ENCODE measurements around the gene INKA2.

INKA2 gene

GRCh38 chr1:111725192-111725591, 14.0 kb downstream of the INKA2 start:
- no peak for FAIRE-seq
- no peak for TF ChIP-seq POU2F2 (IDR thresholded peaks at IDR 0.05; ENCODE audit: low read depth, low read length)
- no peak for TF ChIP-seq POLR2A (IDR thresholded peaks at IDR 0.05; ENCODE audit: low read depth, low read length)
- TF ChIP-seq SPI1 (IDR thresholded peaks at IDR 0.05; ENCODE audit: low read depth, low read length) = no peak
- no peak for TF ChIP-seq TAF1 (IDR thresholded peaks at IDR 0.05; ENCODE audit: low read depth, low read length)
- no peak for TF ChIP-seq PAX5 (IDR thresholded peaks at IDR 0.05; ENCODE audit: insufficient read depth, low read length, severe bottlenecking)
- no peak for TF ChIP-seq POLR2AphosphoS5 (IDR thresholded peaks at IDR 0.05; ENCODE audit: low read depth, low read length)
- DNase-seq (ENCODE audit: insufficient read length, low spot score) = no peak

GRCh38 chr1:111723871-111724270, 15.3 kb downstream of the INKA2 start:
- no peak for DNase-seq (ENCODE audit: insufficient read length, low spot score)
- TF ChIP-seq POU2F2 (IDR thresholded peaks at IDR 0.05; ENCODE audit: low read depth, low read length) (no peak), SPI1 (IDR thresholded peaks at IDR 0.05; ENCODE audit: low read depth, low read length) (no peak), POLR2A (IDR thresholded peaks at IDR 0.05; ENCODE audit: low read depth, low read length) (no peak), TAF1 (IDR thresholded peaks at IDR 0.05; ENCODE audit: low read depth, low read length) (no peak), PAX5 (IDR thresholded peaks at IDR 0.05; ENCODE audit: insufficient read depth, low read length, severe bottlenecking) (no peak), POLR2AphosphoS5 (IDR thresholded peaks at IDR 0.05; ENCODE audit: low read depth, low read length) (no peak)
- no peak for FAIRE-seq

- DNase-seq (ENCODE audit: insufficient read length, low spot score) (no peak), FAIRE-seq (no peak)
- TF ChIP-seq POLR2A (IDR thresholded peaks at IDR 0.05; ENCODE audit: low read depth, low read length) = no peak
- TF ChIP-seq PAX5 (IDR thresholded peaks at IDR 0.05; ENCODE audit: insufficient read depth, low read length, severe bottlenecking) = no peak
- TF ChIP-seq TAF1 (IDR thresholded peaks at IDR 0.05; ENCODE audit: low read depth, low read length) = no peak
- TF ChIP-seq POLR2AphosphoS5 (IDR thresholded peaks at IDR 0.05; ENCODE audit: low read depth, low read length) = no peak
- no peak for TF ChIP-seq SPI1 (IDR thresholded peaks at IDR 0.05; ENCODE audit: low read depth, low read length)
- TF ChIP-seq POU2F2 (IDR thresholded peaks at IDR 0.05; ENCODE audit: low read depth, low read length) = no peak
These were observed 15.9 kb downstream of the INKA2 start for GRCh38 chr1:111723091-111723806.

- no peak for TF ChIP-seq POLR2AphosphoS5 (IDR thresholded peaks at IDR 0.05; ENCODE audit: low read depth, low read length)
- no peak for TF ChIP-seq SPI1 (IDR thresholded peaks at IDR 0.05; ENCODE audit: low read depth, low read length)
- no peak; the same call in 1 of the 2 replicates for TF ChIP-seq POLR2A (IDR thresholded peaks at IDR 0.05; ENCODE audit: low read depth, low read length)
- TF ChIP-seq PAX5 (IDR thresholded peaks at IDR 0.05; ENCODE audit: insufficient read depth, low read length, severe bottlenecking) = no peak
- TF ChIP-seq POU2F2 (IDR thresholded peaks at IDR 0.05; ENCODE audit: low read depth, low read length) = no peak
- TF ChIP-seq TAF1 (IDR thresholded peaks at IDR 0.05; ENCODE audit: low read depth, low read length) = no peak
- DNase-seq (ENCODE audit: insufficient read length, low spot score) = no peak
- no peak for FAIRE-seq
These were observed 18.0 kb downstream of the INKA2 start for GRCh38 chr1:111720977-111721786.

DNA sequence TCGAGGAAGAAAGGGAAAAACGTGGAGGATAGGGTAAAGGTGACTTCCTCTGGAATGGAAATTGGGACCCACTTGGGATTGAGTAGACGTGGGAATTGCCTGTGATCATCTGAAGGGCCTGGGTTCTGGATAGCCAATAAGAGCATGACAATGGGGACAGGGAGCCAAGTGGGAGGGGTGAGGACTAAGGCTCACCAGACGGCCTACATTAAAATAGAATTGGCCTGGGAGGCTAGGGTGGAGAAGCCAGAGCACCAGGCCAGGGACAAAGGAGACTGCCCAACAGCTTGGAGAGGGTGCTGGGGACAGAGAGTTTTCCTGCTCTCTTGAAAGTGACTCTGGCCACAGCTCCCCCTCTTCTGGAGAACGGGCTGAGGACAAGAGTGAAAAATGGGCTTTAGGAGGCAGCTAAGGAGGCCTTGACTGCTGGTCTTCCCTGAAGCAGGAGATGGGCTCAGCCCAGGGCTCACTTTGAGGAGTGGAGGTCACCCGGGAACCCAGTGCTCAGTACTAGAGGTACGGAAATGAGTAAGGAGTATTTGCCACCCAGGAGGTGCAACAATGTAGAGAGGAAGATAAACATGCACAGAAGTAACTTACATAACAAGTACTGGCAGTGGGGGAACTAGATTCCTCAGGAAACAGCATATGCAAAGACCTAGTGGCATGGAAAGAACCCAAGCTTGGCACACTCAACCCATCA, 18.8 kb downstream of the INKA2 start:
- DNase-seq (ENCODE audit: insufficient read length, low spot score) = no peak
- FAIRE-seq = no peak
- TF ChIP-seq PAX5 (IDR thresholded peaks at IDR 0.05; ENCODE audit: insufficient read depth, low read length, severe bottlenecking) = no peak
- TF ChIP-seq TAF1 (IDR thresholded peaks at IDR 0.05; ENCODE audit: low read depth, low read length) = no peak
- no peak for TF ChIP-seq POU2F2 (IDR thresholded peaks at IDR 0.05; ENCODE audit: low read depth, low read length)
- no peak for TF ChIP-seq SPI1 (IDR thresholded peaks at IDR 0.05; ENCODE audit: low read depth, low read length)
- no peak for TF ChIP-seq POLR2AphosphoS5 (IDR thresholded peaks at IDR 0.05; ENCODE audit: low read depth, low read length)
- TF ChIP-seq POLR2A (IDR thresholded peaks at IDR 0.05; ENCODE audit: low read depth, low read length) = no peak

- DNase-seq (ENCODE audit: insufficient read length, low spot score) = no peak
- TF ChIP-seq POU2F2 (IDR thresholded peaks at IDR 0.05; ENCODE audit: low read depth, low read length) (no peak), TAF1 (IDR thresholded peaks at IDR 0.05; ENCODE audit: low read depth, low read length) (no peak), POLR2A (IDR thresholded peaks at IDR 0.05; ENCODE audit: low read depth, low read length) (no peak), SPI1 (IDR thresholded peaks at IDR 0.05; ENCODE audit: low read depth, low read length) (no peak), PAX5 (IDR thresholded peaks at IDR 0.05; ENCODE audit: insufficient read depth, low read length, severe bottlenecking) (no peak), POLR2AphosphoS5 (IDR thresholded peaks at IDR 0.05; ENCODE audit: low read depth, low read length) (no peak)
- FAIRE-seq = no peak
These were observed 19.5 kb downstream of the INKA2 start for GRCh38 chr1:111719674-111720132.

- DNase-seq (ENCODE audit: insufficient read length, low spot score) (no peak), FAIRE-seq (no peak)
- TF ChIP-seq POU2F2 (IDR thresholded peaks at IDR 0.05; ENCODE audit: low read depth, low read length) (0 out of 2 replicates have a peak, but pooled peaks have one; percentile 31), SPI1 (IDR thresholded peaks at IDR 0.05; ENCODE audit: low read depth, low read length) (no peak), TAF1 (IDR thresholded peaks at IDR 0.05; ENCODE audit: low read depth, low read length) (no peak), POLR2A (IDR thresholded peaks at IDR 0.05; ENCODE audit: low read depth, low read length) (no peak), POLR2AphosphoS5 (IDR thresholded peaks at IDR 0.05; ENCODE audit: low read depth, low read length) (no peak), PAX5 (IDR thresholded peaks at IDR 0.05; ENCODE audit: insufficient read depth, low read length, severe bottlenecking) (no peak)
These were observed 20.1 kb downstream of the INKA2 start for GRCh38 chr1:111719135-111719534.

- FAIRE-seq = no peak
These were observed 21.7 kb downstream of the INKA2 start for GRCh38 chr1:111717450-111717849.

More at GRCh38 chr1:111717450-111717849, 21.7 kb downstream of the INKA2 start:
- TF ChIP-seq SPI1 (IDR thresholded peaks at IDR 0.05; ENCODE audit: low read depth, low read length) (no peak), POLR2A (IDR thresholded peaks at IDR 0.05; ENCODE audit: low read depth, low read length) (no peak; the same call in 1 of the 2 replicates), PAX5 (IDR thresholded peaks at IDR 0.05; ENCODE audit: insufficient read depth, low read length, severe bottlenecking) (no peak), POLR2AphosphoS5 (IDR thresholded peaks at IDR 0.05; ENCODE audit: low read depth, low read length) (no peak), TAF1 (IDR thresholded peaks at IDR 0.05; ENCODE audit: low read depth, low read length) (no peak), POU2F2 (IDR thresholded peaks at IDR 0.05; ENCODE audit: low read depth, low read length) (no peak)
- DNase-seq (ENCODE audit: insufficient read length, low spot score) = no peak
